HG03460 (cell line): ENCODE measurements around the gene ADARB2.
"Not testable (repeated sequence)": the region's sequence is repeated elsewhere in the genome, so short reads cannot be mapped to it uniquely, and the experiment has no call there.

Source experiments
- ATAC-seq: cut with Tn5 transposase; IDR thresholded peaks from one replicate; pipeline ENCODE4 v1.9.1; 2021; ENCODE audit not compliant: unreplicated experiment

ADARB2 gene

DNA sequence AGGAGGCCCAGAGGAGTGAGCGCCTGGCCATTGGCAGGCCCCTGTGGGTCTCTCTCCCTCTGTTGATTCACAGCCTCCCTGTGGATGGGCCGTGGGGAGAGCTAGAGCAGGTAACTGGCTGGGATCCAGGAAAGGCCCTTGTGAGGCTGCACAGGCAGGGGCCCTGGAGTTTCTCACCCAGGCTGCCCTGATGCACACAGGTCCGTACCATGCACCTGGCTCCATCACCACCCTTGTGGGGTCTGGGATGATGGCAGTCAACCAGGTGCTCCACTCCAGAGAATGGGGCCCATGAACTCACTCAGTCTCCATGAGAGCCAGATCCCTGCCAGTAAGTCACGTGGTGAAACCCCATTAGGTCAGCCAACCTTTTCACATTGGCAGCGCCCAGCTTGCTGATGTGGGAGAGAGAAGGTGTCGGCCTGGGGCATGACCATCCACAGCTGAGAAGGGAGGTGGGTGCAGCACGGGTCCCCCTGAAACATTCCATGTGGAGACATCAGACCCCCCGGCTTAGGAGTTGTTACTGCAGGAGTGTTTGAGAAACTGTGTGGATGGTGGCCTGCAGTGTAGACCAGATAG is 320.8 kb downstream of the ADARB2 start:
- ATAC-seq = no peak

GRCh38 chr10:1414893-1415292 is 322.4 kb downstream of the ADARB2 start:
- ATAC-seq = no peak

- not testable (repeated sequence) for ATAC-seq
Measured at GRCh38 chr10:1414346-1414745, 323.0 kb downstream of the ADARB2 start.

GRCh38 chr10:1413823-1414222 is 323.5 kb downstream of the ADARB2 start:
- no peak for ATAC-seq

GRCh38 chr10:1413256-1413655 is 324.1 kb downstream of the ADARB2 start:
- no peak for ATAC-seq

GRCh38 chr10:1412531-1413189 is 324.7 kb downstream of the ADARB2 start:
- ATAC-seq = no peak

- no peak for ATAC-seq
Measured at GRCh38 chr10:1411956-1412355, 325.4 kb downstream of the ADARB2 start.

DNA sequence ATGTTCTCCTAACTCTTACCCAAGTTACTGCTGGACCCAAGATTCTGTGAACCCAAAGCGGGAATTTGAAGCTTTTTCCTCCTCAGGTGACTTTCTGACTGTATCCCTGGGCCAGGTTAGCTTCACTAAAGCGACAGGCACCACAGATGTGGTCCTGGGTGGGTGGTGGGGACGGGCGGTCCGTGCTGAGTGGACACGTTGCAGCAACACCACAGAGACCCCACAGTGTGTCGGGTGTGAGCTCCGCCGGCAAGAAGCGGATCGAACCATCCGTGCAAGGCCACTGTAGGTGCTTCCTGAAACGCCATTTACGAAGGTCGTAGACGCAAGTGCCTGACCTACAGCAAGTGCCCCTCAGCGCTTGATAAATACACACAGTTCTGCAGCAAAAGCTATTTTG is 325.9 kb downstream of the ADARB2 start:
- no peak for ATAC-seq

DNA sequence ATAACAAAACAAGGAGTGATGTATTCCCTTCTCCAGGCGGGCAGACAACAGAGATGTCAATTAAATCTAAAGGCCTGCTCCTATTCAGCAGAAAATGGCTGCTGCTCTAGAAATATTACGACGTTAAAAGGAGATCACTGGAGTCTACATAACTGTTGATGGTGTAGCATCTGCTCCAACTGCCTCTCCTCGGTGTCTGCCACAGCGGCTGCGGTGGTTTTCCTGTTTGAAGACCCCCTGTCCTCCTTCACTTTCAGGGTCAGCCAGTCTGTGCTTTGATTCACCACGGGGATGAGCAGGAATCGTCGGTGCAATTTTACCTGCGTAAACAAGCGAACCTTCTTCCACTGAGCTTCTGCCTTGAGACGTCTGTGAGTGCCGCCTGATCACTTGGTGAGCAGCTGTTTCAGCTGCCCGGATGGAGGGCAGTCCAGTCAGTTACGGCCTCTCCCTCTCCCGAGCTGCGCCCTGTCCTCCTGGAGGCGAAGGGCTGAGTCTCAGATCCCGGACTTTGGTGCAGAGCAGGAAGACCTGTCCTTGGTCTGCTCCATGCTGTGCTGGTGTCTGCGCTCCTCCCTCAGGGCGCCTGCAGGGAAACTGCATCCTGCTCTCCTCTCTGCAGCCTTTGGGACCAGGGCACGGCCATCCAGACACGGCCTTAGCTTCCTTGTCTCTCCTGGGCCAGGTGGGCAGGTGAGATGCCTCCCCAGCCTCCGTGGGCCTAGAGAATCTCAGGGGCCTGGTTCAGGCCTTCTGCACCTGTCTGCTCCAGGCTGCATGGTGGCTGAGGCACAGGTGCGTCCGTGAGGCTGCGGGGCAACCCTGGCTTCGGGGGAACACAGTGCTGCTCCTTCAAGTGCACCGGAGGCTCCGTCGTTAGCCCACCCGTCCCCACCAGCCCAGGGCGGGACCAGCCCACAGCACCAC is 326.6 kb downstream of the ADARB2 start:
- no peak for ATAC-seq

GRCh38 chr10:1410032-1410431 is 327.3 kb downstream of the ADARB2 start:
- ATAC-seq = no peak

GRCh38 chr10:1409392-1409791 is 327.9 kb downstream of the ADARB2 start:
- ATAC-seq = no peak

DNA sequence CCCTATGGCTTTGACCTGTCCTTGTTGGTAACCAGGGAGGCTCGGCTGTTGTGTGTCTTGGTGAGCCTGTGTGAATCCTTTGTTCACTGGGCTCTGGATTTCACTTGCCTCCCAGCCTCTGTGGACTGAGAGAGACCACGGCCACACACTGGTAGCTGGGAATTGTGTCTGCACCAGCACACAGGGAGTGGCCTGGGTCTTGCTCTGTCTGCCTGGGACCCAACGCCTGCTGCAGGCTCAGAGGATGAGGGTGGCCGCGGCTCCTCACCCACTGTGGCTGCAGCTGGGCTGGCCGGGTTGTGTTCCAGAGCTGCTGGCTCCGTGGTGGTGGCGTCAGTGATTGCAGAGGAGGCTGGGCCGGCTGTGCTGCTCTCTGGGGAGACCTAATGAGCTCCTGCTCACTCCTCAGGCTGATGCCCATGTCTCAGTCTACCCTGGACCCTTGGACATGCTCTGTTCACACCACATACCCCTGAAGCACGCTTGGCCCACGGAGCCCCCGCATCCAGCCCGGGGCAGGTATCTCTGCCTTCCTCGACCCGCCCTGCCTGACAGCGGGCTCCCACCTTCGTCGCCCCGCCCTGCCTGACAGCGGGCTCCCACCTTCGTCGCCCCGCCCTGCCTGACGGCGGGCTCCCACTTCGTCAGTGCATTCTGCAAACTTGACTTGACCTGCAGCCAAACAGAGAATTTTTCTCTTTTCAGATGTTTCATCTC is 328.5 kb downstream of the ADARB2 start:
- no peak for ATAC-seq

DNA sequence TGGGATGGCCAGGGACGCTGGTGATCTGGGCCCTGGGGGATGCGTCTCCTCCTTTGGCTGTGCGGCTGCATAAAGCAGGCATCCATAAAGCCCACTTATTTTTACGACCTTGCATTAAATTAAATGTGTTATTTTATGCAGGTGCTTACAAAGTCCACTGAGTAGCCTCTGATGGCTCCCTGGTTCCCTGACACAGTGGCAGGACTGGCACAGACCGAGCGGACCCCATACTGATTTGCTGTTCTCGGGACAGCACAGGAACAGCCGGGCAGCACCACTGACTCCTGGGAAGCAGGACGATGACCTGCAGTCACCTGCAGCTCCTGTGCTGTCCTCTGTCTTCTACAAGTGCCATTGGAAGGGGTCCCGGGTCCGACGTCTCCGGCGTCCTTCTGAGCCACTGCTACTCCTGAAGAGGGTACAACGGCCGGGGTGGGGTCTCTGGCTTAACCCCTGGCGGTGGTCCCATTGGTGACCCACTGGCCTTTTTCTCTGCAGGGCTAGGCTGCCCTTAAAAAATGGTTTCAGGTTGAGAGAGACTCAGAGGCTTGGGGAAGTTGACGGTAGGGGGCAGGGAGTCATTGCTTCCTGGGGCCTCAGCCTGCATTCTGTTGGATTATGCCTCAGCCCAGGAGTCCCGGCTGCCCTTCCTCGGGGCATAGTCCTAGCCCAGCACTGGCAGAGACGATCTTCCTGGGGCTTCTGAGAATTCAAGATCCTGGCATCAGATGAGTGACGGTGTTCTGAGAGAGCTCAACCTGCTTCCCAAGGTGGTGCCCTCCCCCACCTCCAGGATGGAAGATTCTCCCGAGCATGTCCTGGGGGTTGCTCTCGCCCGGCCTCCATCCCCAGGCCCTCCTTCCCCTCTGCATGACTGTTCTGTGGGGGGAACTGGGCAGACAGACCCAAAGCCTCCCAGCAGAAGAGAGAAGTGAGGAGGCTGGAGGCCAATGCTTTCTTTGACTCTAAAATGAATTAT is 330.1 kb downstream of the ADARB2 start:
- no peak for ATAC-seq

- no peak for ATAC-seq
Measured at GRCh38 chr10:1406132-1406966, 331.0 kb downstream of the ADARB2 start.

GRCh38 chr10:1404323-1405260 is 332.7 kb downstream of the ADARB2 start:
- no peak for ATAC-seq

DNA sequence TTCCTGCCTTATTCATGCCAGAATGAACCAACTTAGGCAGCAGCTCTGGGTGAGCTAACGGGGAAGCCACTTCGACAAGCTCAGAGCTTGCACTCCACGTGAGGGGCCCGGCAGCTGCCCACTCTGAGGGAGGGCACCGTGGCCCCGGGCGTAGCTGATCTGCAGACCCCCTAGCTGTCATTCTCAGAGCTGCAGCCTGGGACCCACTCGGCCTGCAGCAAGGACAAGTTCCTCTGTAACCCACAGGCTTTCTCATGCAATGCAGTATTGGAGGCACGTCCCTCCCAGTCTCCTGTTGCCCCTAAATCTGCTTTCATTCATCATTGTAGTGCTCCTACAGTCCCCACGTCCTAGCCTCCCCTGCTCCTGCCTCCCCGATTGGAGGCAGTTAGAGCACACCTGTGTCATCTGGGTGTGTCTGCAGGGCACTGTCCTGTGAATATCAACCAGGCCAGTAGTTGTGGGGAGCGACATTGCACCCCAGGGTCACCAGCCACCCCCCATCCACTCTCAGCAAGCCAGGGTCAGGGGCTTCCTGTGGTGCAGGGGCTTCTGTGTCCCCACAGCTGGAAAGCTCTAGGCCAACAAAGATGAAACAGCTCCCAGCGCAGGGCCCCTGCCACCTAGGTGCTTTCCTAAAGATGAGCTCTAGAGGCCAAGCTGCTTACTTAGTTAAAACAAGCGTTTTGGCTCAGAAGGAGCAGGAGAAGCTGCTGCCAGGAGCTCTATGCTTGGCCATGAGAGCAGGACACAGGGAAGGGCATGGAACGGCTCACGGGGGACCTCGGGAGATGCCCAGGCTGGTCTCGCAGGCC is 333.6 kb downstream of the ADARB2 start:
- ATAC-seq = no peak

- ATAC-seq = no peak
Measured at GRCh38 chr10:1402816-1403507, 334.4 kb downstream of the ADARB2 start.
